Measurements from ENCODE around the gene MACROD2.

MACROD2 gene

DNA sequence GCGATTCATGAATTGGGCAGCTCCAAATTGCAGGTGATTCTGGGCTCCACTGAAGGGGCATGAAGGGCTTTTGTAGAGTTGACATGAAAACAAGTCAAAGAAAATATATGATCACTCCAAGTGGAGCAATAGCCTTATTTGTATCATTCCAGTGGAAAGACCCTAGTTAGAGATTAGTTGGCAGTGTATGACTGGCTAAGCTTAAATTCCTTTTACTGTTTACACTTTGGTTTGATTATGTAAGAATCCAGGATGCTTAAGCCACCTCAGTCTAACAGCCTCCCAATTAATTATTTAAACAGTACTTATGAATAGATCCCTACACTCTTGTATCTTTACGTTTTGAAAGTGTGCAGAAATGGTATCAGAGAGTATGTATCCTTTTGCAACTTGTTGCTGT is 1865.5 kb downstream of the MACROD2 start:
- no peak for DNase-seq

- no peak for DNase-seq
Observed at GRCh38 chr20:15862178-15862577, 1866.9 kb downstream of the MACROD2 start.

DNA sequence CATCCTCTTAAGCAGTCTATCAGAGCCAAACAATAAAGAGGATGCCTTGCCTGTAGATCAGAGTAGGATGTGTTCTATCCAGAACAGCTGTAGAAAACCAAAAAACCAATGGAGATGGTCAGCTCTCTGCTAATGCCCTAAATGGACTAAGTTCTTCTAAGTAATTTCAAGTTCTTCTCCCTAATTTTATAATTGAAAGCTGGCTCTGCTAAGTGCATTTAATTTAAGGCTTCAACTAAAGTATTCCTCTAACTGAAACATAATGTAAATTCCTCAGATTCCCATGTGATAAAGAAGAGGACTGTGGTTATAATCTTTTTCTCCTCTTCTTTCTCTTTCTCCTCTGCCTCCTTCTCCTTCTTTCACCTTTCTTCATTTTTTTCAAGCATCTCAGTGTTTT is 1868.4 kb downstream of the MACROD2 start:
- no peak for DNase-seq

GRCh38 chr20:15865553-15865952 is 1870.2 kb downstream of the MACROD2 start:
- no peak for DNase-seq

DNA sequence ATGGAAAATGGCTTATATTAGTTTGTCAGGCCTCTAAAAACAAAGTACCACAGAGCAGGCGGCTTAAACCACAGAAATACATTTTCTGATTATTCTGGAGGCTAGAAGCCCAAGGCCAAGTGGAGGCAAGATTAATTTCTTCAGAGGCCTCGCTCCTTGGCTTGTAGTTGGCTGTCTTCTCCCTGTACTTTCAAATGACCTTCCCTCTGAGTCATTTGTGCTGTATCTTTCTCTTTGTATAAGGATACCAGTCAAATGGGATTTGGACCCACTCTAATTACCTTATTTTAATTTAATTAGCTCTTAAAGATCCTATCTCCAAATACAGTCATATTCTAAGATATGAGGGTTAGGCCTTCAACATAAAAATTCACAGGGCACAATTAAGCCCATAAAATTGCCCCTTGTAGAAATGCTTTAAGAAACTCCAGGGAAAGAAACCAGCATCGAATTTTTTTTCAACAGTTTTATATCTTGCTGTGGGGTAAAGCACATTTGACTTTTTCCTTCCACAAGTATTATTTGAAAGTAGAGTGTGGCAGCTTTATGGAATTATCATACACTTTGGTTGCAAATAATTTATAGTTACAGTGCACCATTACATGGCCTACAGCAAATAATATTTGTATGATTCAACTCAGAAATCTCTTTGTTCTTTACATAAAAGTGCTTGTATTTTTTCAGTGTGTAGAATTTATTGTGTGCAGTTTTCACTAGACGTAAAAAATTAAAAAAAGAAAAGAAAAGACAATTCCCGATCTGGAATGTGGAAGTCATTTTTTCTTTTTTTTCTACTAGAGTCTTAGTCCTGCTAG is 1871.8 kb downstream of the MACROD2 start:
- no peak for DNase-seq

- no peak for DNase-seq
Observed at GRCh38 chr20:15867899-15868298, 1872.6 kb downstream of the MACROD2 start.

DNA sequence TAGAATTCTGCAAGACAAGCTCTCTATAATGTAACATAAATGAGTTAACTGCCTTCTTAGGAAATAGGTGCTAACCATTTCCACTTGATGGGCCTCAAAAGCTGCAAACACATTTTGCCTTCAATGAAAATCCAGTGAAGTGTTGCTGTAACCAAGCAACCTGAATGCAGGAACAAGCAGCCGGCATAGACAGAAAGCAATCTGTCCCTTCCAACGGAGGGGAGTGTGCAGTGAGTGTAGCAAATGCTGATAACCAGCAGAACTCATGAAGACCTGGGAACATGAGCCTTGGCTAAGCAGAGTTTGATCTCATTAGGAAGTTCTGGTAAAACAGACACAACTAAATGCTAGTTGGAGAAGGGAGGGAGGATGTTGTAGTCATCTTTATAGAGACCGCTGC is 1880.1 kb downstream of the MACROD2 start:
- DNase-seq, result no peak

GRCh38 chr20:15882553-15882952 is 1887.2 kb downstream of the MACROD2 start:
- DNase-seq, result no peak

DNA sequence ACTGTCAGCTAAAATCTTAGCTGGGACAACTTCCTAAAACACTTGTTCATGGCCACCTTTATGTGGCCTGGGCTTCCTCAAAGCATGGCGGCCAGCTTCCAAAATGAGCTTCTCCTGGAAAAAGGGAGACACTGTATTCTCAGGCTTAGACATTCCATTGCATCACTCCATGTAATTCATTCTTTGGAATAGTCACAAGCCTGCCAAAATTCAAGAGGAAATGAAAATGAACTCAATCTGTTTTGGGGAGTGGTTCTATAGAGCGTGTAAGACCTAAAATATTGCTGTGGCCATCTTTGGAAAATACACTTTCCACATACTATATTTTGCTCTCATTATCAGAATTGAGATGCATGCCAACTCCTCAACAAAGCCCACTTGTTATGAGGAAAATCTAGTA is 1890.9 kb downstream of the MACROD2 start:
- DNase-seq, result no peak

- no peak for DNase-seq
Observed at GRCh38 chr20:15887387-15887786, 1892.1 kb downstream of the MACROD2 start.

GRCh38 chr20:15889061-15889460 is 1893.7 kb downstream of the MACROD2 start:
- DNase-seq, result no peak

DNA sequence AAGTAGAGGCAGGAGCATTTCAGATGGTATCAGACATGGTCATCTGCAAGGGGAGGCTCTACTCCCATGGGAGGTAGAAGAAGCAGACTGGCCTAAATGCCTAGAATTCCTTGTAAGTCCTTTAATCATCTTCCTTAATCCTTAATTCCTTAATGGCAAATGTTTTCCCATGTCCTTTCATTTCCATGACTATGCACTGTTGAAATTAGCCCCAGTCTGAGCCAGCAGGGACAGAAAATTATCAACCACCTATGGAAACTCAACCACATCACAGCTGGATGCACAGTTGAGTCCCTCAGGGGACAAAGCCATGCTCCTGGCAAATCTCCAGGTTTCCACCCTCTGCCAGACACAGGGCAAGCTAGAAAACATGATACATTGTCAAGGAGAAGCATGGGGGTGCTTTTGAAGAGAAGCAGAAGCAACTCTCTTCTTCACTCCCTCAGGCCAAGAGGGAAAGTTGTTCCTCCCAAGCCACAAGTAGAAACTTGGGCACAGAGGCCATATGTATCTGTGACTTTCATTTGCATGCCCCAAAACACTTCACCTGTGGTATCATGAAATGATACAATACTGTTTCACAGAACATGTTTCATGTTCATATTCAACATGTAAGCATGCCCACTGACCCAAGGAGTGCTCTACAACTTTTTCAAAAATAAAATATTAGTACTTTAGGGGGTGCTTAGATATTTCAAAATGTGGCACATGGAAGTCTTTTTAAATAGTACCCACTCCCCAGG is 1894.4 kb downstream of the MACROD2 start:
- DNase-seq, result no peak

DNA sequence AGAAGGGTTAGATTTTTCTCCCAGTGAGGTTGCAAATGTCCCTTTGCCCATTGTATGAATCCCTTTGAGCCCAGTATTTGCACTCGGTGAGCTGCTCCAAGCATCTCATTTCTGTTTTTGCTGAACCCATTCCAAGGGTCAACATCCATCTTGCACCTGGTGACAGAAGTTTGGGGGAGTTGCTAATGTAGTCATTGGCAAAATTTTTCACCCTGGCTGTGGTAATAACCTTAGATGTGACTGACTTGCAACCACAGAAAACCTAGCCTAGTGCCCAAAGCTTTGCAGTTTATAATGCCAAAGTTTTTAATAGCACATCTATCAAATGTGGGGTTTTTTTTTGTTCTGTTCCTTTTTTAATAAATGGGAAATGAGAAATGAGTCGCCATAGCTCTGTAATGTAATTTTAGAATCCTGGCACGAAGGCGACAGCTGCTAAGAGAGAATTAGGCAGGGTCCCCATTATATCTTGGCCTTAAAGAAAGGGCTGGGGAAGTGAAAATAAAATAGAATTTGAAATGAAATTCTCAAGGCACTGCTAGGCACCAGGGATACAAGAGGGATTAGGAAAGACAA is 1895.2 kb downstream of the MACROD2 start:
- no peak for DNase-seq

- DNase-seq, result no peak
Observed at GRCh38 chr20:15895126-15895525, 1899.8 kb downstream of the MACROD2 start.

GRCh38 chr20:15895560-15896084 is 1900.3 kb downstream of the MACROD2 start:
- DNase-seq, result no peak

GRCh38 chr20:15899967-15900366 is 1904.7 kb downstream of the MACROD2 start:
- DNase-seq, result no peak

GRCh38 chr20:15900443-15900842 is 1905.1 kb downstream of the MACROD2 start:
- DNase-seq, result no peak

GRCh38 chr20:15902493-15902892 is 1907.2 kb downstream of the MACROD2 start:
- no peak for DNase-seq

GRCh38 chr20:15905661-15906060 is 1910.3 kb downstream of the MACROD2 start:
- DNase-seq, result no peak

DNA sequence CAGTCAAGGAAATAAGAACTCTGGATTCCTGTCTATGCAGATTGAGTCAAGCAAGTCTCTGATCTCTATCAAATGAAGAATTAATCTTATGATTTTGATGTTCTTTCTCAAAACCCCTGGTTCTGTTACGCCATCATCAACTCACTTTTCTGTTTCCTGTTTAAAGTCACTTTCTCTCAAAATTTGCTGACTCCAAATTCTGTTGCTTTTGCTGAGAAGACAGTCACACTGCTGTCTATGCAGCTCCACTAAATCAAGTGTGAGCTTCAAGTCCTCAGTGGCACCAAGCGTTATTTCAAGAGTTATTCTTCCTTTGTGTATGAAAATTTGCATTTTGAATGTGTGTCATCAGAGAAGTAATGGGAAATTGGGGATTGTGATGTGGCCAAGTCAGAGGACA is 1914.7 kb downstream of the MACROD2 start:
- no peak for DNase-seq

DNA sequence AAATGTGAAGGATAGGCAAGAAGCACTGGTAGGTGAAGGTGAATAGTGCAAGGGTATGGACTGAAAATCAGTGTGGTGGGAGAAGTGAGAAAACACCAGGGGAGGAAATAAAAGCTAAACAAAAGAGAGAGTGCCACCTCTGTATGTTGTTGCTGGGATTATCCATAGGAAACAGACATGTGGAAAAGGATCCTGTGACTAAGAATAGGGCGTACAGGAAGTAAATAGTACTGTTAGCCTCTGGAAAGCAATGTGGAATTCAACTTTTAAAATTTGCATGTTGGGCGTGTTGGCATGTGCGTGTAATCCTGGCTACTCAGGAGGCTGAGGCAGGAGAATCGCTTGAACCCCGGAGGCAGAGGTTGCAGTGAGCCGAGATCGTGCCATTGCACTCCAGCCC is 1916.3 kb downstream of the MACROD2 start:
- DNase-seq, result no peak

DNA sequence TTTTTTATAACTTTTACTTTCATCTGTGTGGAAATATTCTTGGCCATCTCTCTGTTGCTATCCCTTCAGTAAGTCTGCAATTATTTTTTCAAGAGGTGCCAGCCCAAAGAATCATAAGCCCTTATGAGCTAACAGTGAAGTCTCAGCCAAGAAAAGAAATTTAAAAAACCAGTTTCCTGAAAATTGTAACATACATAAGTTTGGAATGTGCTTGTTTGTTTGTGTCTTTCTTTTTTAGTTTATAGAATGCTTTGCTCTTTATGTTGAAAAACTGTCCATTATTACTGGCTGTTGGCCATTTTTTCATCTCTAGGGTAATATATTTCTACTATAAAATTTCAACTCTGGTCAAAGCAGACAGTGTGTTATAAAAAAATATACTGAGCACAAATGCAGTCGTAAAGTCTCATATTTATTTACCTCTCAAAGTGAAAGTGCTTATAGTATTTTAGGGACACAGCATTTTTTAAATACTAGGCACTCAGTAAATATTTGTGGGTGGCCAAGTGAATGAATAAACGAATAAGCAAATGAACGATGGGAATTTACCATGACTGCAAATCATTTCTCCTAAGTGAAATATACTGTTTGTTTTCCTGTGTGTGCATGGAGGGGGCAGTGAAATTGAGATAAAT is 1918.2 kb downstream of the MACROD2 start:
- no peak for DNase-seq

DNA sequence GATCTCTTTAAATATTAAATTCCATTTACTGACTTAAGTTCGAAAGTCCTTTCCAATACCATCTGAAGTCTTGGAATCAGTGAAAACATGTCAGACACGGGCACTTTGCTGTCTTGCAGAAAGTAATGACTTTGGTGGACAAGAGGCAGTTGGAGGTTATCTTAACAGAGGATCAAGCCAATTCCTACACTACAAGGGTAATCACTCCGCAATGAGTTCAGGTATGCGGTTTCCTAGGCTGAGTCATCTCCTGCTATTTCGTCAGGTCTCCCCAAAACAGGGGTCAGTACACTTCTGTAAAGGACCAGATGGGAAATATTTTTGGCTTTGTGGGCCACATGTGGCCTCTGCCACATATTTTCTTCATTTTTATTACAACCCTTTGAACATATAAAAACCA is 1921.3 kb downstream of the MACROD2 start:
- DNase-seq, result no peak
